Activated naive CD4-positive, alpha-beta T cell treated with Interleukin-2 at 50 U/mL for 16 hours (primary cell): ENCODE measurements around the gene FARS2.

ENCODE experiments used
- DNase-seq: peaks from one replicate; pipeline ENCODE4 v3.0.0-alpha.2; 2020

The FARS2 gene

DNA sequence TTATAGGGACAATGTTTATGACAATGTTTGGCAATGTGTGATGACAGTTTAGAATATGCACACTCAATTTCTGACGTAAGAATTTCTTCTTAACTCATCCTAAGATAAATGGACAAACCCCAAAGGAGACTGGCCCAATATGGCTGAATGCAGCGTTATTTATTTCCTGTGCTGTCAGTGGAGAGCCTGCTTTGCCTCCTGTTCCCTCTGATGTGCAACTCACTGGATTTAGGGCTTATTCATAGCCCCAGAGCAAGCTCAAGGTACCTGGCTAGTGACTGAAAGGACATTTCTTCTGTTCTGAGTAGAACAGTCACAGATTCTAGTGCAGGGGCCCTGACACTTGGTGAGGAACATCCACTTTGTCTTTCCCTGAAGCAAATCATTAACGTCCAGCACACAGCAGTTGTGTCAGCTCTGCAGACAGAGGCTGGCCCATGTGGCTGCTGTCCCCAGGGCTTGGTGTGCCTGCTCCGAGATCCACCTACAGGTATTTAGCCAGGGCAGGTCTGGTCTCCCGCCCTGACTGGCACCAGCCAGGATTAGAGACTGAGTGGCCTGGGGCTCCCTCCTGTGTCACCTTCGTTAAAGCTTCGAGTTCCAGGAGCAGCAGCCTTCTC is 64.8 kb downstream of the FARS2 start:
- DNase-seq: no peak

DNA sequence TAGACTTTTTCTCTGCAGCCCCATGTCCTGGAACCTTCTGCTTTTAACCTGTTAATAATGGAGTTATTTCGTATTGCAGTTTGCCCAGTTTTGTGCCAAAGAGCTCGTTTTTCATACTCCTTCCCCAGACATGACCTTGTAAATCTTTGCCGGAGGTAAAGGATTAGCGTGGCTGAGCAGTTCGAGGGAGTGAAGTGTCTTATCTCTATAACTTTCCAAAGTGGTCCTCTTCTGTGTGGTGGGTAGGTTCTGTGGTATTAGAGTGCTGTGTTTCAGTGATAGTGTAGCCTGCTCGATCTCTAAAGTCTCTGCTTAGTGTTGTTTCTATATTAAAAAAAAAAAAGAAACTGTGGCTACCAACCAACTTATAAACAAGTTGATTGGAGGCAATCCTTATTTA is 67.5 kb downstream of the FARS2 start:
- DNase-seq: no peak

DNA sequence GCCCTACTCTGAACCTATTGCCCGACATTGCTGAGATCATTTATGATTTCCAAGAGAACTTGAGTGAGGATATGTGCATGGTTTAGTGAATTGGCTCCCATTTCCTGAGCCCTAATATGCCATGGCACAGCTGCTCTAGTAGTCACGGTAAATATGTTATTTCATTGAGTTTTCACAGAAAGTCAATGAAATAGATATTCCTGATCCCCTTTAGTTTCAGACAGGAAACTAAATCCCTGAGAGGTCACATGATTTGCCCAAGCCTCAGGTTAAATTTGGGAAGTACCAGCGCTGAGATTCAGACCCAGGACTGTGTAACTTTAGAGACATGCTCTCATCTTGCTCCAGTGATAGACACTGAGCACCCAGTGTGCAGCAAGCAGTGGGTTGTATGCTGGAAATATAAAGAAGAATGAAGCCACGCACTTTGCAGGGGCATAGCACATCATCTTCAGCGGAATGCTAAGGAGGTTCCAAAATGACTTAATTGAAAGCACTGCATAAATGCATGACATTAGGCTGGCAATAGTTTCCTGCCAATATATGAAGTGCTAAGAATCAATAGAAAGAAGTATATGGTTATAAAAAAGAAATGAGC is 70.6 kb downstream of the FARS2 start:
- no peak for DNase-seq

DNA sequence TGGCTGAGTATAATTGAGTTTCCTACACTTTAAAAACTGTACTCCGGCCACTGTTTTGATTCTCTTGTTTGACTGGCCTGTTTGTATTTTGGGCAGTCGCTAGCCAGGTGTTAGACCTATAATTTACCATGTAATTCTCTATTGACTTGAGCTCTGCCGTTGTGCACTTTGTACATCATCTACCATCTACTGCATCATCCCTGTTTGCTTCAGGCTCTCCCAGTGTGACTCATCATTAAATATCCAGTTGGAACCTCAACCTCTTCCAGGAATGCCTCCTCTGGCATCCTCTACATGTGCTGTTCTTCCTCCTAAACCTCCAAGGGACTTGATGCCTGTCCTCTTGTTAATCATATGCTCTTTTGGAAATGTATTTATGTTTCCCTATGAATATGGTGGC is 72.3 kb downstream of the FARS2 start:
- DNase-seq: no peak

DNA sequence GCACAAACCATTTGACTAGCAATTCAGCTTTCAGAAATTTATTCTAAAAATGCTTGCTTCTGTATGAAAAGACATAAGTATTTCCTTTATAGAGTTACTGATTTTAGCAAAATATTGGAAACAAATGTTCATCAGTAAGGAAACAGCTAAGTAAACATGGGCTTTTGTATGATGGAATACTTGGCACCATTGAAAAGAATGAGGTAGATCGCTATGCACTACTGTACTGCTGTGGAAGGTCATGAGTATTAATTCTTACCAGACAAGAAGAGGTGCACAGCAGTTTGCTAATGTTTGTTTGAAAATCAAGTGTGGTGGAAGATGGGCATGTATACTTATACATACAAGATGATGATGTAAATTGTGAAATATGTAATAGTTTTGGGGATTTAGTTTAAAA is 73.0 kb downstream of the FARS2 start:
- DNase-seq: no peak

DNA sequence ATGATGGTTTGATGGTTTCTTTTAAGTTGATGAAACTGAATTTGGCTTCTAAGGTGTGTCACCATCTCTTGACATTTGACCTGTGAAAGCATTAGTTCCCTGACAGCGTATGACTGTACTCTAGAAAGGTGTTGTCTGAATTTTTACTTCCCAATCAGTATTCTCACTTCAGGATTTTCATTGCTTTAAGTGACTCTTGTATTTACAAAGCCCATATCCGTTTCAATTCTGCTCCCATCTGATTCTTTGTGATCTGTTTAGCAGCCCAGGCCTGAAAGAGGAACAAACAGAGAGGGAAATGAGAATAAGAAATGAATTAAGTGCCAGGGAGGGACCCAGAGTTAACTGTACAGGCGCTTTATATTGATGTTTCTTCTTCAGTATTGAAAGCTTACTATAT is 73.7 kb downstream of the FARS2 start:
- no peak for DNase-seq

DNA sequence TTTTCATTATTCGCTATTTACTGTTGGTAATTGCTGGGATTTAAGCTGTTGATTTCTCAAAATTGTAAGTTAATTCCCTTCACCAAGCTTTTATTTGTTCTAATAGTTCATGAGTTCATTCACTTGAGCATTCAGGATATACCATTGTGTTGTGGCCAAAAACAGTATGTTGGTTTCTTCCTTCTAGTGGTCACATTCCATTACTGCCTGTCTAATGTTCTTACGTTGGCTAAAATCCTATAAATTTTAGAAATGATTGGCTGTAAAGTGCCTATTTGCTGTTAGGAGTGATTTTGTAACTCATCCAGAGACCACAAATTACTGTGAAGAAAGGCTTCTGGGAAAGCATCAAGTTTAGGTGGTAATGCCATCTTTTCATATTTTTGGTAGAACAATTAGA is 76.3 kb downstream of the FARS2 start:
- no peak for DNase-seq

DNA sequence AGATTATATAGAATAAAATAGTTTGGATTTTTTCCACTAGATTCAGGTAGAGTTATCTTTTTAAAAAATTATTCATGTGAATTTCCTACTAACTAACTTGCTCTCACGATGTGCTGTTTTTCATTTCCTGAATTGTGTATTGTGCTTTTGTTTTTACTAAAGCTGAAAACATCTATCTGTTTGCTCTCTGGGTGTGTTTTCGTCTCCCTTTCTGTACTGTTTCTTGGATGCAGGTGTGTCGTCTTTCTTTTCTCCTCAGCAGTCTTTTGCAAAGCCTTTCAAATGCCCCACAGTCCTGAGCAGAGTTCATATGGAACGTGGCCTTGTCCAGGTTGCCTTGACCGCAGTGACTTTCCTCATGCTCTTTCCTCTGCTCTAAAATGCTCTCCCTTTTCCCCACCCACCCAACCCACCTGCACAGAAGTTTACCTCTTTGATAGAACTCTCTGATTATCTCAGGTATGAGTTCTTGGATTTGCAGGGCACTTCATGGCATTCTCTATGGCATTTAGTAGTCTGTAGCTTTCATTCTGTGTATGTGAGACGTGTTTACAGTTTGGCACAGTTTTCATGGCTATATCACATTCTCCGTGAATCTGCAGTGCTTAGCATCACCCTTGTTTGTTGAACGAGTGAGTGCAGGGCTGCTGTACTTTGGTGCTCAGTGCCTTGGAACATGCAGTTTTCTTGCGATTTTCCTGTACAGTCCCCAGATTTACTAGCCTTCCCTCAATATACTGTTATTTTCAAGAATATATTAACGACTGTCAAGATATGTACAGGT is 77.1 kb downstream of the FARS2 start:
- DNase-seq: no peak

DNA sequence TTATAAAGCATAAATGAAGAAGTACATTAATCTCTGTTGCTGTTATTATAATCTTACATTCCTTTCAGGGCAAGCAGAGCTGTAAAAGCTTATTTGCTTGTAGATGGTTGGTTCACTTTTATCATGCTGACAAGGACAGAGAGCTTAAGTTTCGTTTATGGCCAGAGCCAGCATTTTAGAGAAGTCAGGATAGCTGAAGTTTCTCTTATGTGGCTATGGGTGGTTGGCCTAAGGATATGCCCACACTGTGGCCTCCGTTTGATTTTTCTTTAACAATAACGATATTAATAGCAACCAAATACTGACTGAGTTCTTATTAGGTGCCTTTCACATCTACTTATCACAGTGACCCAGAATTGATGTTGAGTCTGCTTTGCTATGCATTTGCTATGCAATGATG is 78.5 kb downstream of the FARS2 start:
- DNase-seq: no peak

DNA sequence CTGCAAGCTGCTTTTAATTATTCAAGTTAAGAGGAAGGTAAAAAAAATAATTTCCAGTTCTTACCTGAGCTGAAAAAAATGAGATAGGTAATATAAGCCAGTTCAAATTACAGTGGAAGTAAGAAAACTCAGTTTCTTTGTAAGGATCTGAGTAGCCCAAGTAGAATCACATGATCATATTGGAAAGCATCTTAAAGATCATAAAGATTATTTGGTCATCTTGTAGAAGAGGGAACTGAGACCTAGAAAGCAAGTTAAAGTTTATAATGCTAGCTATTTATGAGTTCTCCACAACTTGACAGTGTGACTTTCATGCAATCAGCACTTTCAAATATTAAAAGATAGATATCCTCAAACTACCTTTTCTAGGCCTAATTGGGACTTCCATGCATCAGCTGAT is 80.5 kb downstream of the FARS2 start:
- DNase-seq: no peak

DNA sequence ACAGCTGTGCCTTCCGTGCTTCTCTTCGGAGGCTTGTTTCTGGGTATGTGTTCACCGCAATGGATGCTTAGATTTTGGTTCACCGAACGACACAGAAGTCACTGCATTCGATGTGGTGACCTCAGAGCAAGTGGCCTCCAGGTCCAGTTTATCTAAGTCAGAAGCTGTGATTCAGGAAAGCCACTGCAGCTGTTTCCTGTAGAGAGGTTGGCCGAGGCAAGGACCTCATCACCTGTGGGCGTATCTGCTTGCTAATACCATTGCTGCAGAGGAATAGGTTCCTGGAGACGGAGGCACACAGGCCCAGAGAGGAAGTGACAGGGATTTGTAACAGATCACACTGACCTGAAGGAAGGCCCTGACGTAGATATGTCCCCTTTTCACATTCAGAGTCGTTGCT is 82.7 kb downstream of the FARS2 start:
- DNase-seq: no peak

DNA sequence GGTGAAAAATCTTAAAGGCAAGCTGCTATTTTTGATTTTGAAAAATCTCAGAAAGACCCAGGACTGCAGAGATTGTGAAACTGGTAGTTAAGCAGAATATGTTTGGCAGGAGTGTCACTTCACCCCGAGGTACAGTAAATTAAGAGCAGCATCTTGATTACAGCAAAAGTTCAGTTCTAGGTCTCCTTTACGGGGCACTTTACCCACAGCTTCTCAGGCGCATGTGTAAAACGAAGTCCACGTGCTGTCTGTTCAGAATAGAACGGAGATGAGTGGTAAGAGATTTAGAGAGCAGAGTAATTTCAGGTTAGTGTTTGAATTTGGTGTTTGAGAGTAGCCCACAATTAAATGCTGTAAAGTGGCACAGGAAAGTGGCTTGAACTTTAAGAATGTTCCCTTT is 84.0 kb downstream of the FARS2 start:
- DNase-seq: no peak

DNA sequence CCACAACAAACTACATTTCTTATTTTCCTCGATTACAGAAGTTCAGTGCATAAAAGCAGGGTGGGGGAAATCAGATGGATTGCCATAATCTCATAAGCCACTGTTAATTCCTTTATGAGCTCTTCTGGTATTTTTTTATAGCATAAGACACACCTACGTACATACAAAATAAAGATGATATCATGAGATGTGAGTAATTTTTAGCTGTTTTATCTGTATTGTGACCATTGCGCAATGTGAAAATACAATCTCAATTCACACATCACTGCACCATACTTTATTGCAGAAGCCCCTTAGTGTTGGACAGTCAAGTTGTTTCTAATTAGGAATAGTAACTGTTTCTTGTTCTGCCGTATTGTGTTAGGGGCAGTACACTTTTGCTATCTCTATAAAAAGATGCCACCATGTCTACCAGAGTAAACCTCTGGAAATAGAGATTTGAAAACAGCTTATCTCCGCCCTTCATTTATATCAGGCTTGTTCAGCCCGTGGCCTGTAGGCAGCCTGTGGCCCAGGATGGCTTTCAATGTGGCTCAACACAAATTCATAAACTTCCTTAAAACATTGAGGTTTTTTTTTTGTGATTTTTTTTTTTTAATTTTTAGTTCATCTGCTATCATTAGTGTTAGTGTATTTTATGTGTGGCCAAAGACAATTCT is 90.4 kb downstream of the FARS2 start:
- DNase-seq: no peak

DNA sequence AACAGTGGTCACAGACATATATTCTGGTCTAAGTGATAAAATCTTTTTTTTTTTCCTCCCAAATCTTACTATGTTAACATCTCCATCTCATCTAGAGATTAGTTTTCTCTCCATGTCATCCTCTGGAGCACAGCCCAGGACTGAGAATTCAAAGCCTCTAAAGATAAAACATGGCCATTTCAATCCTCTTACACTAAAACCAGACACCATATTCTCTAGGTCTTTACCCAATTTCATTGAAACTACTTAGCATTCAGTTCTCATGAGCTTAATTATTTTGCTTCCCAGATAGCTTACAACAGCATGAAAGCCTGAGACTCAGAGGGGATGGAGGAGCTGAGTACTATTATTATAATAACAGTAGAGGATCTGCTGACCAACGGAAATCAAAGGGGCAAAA is 92.7 kb downstream of the FARS2 start:
- DNase-seq: no peak

DNA sequence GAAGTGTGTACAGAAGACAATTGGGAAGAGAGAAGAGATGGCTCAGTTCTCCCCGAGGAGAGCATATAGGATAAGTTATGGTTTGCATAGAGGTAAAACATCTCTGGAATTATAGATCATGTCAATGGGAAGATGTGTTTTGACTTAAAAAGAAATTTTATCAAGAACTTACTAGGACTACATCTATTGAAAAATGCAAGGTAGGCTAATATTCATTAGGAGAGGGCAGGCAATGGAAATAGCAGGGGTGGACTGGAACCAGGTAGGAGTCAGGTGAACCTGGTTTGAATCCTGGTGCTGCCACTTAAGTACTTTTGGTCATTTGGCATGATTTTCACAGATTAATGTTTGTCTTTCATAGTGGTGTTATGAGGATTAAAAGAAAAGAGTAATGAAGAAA is 96.2 kb downstream of the FARS2 start:
- DNase-seq: no peak

DNA sequence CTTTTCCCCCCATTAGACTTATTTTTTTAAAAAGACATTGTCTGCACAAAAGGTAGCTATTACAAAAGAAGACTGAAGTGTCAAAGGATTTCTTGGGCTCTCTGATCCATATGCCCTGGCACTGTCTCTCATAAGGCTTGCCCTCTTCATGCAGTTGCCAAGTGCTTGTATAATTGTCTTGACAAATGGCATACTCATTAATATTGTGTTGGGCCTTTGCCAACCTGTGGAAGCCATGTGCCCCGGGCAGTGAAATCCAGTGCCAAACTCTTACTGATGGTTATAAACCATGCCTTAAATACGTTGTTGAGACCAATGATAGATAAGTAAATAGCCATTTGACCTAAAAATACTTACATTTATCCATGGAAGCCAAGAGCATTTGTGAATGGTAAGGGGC is 98.1 kb downstream of the FARS2 start:
- no peak for DNase-seq

DNA sequence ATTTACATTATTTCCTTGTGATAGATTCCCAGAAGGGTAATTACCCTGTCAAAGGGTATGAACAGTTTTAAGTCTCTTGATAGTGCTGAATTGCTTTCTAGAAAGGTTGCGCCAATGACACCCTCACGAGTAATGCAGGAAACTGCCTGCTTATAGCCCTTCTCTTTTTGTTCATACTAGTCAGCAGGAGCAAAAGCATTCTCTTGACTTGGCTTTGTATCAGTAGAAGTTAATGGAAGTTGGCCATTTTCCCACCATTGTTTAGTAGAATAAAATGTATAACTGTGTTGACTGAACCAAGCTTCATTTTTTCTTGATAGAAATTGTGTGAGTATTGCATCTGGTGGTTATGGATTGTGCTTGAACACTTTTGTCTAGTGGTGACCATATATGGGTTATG is 100.1 kb downstream of the FARS2 start:
- DNase-seq: no peak

DNA sequence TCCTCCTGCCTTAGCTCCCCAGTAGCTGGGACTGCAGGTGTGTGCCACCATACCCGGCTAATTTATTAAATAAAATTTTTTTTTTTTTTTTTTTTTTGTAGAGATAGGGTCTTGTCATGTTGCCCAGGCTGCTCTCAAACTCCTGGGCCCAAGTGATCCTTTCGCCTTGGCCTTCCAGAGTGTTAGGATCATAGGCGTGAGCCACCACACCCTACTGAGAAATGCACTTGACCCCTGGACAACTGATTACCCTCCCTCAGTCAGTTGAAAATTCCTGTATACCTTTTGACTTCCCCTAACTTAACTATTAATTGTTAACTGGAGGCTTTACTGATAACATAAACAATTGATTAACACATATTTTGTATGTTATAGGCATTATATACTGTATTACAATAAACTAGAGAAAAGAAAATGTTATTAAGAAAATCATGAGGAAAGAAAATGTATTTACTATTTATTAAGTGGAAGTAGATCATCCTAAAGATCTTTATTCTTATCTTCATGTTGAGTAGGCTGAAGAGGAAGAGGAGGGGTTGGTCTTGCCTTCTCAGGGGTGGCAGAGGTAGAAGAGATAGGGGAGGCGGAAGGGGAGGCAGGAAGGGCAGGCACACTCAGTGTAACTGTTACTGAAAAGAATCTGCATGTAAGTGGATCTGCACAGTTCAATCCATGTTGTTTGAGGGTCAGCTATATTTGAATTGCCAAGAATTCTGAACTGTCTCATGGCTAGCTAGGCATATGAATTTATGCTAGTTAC is 104.3 kb downstream of the FARS2 start:
- DNase-seq: no peak

DNA sequence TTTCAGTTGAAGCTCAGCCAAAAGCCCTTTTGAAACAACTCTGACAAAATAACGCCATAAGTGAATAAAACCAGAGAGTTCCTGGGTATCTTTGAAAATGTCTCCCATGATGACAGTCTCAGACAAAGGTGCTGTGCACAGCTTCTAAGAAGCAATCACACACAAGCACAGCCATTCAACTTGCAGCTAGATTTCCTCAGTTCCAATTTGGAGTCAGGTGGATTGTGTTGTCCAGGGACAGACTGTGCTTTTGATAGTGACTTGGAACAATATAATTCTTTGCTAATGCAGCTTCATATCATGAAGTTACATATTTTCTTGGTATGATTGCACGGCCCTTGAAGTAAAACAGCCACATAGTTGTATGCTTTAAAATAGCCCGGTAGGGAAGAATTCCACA is 105.6 kb downstream of the FARS2 start:
- no peak for DNase-seq

DNA sequence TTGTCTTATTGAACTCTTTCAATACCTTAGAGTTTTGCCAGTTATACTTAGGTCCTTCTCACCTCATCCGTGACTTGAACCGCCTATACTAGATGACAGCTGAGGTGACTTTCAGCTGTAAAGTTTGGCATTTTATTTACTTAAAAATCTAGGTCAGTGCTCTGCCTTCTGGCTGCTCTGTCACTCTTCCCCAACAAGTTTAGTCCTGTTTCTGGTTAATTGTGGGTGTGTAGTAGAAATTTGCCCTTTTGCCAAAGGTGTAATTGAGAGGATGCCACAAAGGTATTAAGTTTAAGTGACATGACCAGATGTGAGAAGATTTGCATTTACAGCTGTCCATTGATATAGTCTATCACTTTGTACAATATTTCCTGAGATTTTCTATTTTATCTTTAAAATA is 106.2 kb downstream of the FARS2 start:
- DNase-seq: no peak

DNA sequence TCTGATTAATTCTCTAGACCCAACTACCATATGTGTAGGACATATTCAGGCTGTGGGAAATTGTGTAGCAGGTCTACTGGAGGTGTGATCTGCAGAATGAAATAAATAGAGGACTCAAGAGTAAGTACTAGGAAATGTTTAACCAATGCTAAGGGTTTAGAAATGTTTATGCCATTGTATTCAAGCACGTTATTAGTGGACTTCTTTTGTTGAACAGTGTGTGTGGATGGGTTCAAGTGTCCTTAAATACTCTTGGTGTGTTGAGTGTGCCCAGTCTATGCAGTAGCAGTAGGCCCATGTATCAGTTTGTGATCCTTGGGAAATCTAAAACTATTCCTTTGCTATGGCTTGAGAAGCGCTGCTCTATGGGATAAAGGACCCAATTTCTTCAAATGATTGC is 112.1 kb downstream of the FARS2 start:
- no peak for DNase-seq

DNA sequence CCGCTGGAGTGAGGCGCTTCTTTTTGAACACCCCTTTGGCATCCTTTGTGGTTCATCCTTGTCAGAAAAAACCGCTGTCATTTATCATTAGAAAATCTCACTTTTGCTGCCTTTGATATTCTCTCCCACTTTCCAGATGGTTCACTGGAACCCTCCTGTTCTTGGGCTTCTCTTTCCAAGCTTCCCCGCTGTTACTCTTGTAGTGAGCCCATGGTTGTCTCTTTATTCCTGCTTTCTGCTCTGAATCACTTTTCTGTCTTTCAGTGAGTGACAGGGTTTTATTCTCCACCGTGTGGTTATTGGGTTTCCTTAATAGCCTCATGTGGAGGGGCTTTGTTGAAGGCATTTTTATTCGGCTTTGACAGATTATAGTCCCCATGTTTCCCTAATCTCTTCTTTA is 117.0 kb downstream of the FARS2 start:
- no peak for DNase-seq

DNA sequence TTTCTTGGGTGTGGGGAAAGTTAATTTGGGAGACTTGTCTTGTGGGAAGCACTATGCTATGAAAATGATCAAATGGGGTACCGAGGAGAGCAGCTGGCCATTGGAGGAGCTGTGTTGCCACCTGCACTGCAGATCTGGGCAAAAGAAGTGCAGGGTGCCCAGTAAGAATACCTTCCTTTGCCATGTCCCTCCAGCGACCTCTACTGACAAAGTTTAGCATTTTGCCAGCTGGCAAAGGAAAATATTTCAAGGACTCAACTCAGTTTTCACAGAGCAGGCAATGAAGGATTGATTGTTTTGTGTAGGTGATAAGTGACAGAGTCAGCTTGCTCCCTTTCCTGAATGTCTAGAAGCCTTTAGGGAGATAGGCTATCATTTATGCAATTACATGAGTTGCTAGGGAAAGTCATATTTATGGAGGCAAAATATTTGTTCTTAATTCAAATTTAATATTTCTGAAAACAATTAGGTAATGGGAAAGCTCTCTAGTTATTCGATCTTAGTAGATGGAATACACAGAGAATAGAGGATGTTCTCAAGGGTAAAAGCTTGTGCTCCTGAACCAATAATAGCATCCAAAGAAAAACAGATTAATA is 118.4 kb downstream of the FARS2 start:
- DNase-seq: no peak
